HG03571 (cell line): ENCODE data around the gene SIPA1L3.

ENCODE experiments used
- ATAC-seq: cut with Tn5 transposase; IDR thresholded peaks from one replicate; pipeline ENCODE4 v1.9.1; 2021; ENCODE audit not compliant: unreplicated experiment

SIPA1L3 gene

GRCh38 chr19:38035515-38036495 lies 128.8 kb downstream of the SIPA1L3 start:
- no peak for ATAC-seq

- no peak for ATAC-seq
Observed at GRCh38 chr19:38036707-38037611, 130.0 kb downstream of the SIPA1L3 start.

GRCh38 chr19:38039966-38040365 lies 133.0 kb downstream of the SIPA1L3 start:
- ATAC-seq: no peak

GRCh38 chr19:38042132-38042531 lies 135.1 kb downstream of the SIPA1L3 start:
- no peak for ATAC-seq

- ATAC-seq: no peak
Observed at GRCh38 chr19:38043649-38044144, 136.7 kb downstream of the SIPA1L3 start.

DNA sequence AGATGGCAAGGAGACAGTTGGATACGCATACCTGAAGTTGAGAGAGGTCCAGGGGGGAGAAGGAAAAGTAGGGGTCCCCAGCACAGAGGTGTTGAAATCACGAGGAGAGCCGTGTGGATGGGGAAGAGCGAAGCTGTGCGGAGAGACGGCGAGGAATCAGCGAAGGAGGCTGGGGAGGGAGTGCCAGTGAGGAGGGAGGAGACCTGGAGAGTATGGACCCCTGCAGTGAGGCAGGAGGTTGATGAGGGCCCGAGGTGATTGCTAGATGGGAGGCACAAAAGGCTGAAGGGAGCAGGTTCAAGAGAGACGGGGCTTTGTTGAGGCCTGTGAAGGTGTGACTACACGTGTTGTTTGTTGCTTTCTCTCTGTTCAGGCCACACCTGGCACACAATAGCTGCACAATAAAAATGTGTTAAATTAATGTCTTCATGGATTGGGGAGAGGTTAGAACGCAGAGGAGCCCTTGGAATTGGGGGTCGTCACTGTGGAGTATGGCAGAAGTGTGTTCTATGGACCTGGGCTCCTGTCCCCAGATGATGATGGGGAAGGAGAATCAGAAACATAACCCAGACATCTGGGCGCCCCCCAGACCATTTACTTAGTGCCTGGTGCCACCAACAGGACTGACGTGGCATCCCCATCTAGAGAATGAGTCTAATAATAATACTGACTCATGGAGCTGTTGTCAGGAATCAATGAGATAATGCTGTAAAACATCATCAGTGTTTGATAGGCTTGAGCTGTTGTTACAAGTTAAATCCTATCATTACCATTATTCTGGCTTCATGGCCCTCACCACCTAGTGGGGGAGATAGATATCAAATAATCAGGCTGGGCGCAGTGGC lies 137.5 kb downstream of the SIPA1L3 start:
- ATAC-seq: no peak

- no peak for ATAC-seq
Observed at GRCh38 chr19:38045554-38046253, 138.7 kb downstream of the SIPA1L3 start.

GRCh38 chr19:38046254-38047048 lies 139.4 kb downstream of the SIPA1L3 start:
- ATAC-seq: no peak

GRCh38 chr19:38047049-38047438 lies 140.0 kb downstream of the SIPA1L3 start:
- no peak for ATAC-seq

DNA sequence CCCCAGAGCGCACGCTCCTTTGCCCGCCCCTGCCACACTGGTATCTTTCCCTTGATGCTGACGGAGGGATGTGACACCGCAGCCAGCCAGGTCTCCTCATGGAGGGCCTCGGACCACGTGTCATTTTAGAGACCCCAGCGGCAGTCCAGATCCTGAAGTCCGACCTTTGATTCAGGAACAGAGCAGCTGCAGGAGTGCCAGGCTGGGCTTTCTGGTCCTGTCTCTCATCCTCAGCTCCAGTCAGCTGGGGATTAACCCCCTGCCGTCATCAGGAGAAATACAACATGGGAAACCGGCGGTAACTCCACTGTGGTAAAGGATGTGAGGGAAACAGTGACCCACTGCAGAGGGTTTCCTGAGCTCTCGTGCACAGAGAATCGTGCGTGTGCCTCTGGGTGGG lies 140.6 kb downstream of the SIPA1L3 start:
- ATAC-seq: no peak

DNA sequence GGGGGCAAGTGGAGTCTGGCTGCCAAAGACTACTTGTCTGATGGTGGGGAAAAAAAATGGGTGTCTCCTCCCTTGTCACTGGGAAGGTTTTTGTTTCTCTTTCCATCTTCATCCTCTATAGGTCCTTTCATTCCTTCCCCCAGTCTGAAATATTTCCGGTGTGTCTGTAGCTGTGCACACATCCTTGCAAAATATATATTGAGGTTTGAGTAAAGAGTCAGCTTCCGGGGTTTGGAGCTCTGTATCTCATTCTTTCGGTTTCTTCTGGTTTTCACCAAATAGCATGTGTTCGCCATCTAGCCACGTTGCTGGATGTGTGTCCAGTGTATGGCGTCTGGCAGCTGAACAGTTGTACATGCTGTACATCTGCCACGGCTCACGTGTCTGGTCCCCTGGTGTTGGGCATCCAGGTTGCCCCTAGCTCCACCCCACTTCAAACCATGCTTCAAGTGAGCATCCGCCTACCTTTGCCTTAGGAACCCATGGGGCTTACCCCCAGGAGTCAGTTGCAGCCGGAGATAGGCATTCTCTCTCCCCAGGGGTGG lies 142.2 kb downstream of the SIPA1L3 start:
- peak; percentile 38 for ATAC-seq

- no peak for ATAC-seq
Observed at GRCh38 chr19:38055010-38055409, 148.0 kb downstream of the SIPA1L3 start.

DNA sequence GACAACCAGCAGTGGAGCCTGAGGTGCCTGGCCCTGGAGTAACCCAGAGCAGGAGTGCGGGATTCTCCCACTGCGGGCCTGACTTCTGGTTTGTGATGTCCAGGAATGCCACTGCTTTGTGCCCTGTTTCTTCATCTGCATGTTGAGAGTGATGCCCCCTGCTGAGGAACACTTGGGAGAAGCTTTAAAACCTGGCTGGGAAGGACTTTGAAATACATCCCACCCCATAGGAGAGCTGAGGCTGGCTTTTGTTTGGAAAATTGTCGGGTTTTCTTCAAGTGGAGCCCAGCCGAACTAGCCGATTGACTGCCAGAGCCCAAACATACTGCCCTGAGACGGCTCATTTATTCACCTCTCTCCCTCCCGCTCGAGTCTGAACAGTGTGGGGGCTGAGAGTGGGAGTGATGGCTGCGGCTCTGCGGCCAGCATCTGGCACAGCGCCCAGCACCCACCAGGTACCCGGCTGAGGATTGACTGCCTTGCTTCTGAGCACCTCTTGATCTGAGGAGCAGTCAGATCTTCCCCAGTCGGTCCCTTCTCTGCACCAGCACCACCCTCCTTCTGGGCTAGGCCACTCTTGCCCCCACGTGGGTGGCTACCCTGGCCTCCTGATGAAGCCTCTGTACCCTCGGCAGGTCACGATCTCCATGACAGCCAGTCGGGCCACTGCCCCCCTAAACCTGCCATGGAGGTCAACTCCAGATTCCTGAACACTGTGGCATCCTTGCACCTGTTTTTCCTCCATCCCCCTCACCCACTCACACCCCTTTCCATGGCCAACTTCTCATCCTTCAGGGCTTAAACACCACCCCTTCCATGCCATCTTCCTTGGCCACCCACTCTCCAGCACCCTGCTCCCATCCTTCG lies 148.9 kb downstream of the SIPA1L3 start:
- no peak for ATAC-seq

GRCh38 chr19:38056646-38057045 lies 149.6 kb downstream of the SIPA1L3 start:
- no peak for ATAC-seq

GRCh38 chr19:38057959-38058690 lies 151.1 kb downstream of the SIPA1L3 start:
- no peak for ATAC-seq

- no peak for ATAC-seq
Observed at GRCh38 chr19:38059897-38060296, 152.9 kb downstream of the SIPA1L3 start.

DNA sequence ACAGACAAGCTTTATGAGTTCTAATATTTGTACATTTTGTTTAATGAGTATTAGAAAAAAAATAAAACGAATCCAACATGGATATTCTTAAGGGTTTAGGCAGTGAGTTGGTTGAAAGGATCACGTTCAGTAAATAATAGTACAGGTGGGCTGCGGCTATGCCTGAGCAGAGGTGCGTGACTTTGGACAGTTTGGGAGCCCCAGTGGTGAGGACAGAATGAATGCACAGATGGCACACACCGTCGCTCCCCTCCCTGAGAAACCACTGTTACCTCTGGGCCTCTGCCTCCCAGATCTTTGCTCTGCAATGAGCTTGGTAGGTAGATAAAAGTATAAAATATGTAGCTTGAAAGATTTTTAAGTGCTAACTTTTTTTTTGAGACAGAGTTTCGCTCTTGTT lies 153.3 kb downstream of the SIPA1L3 start:
- no peak for ATAC-seq
